SK-N-SH (cell line): ENCODE measurements around the gene MAST4. TPM values are rescaled to one million over a fixed set of nuclear protein-coding genes. Genes with fewer than 3 reads are reported as not detected.

Source experiments
- CTCF ChIA-PET: fragments of 300-600, 350-600 bp; formaldehyde crosslinking; extraction: SDS; loops from one replicate; lab custom pipeline; 2021; lab: Yijun Ruan, JAX
- POLR2A ChIA-PET: fragments of 350-600 bp; sonication (Branson Sonifier 250); formaldehyde crosslinking; extraction: SDS; loops from one replicate; lab custom pipeline; 2020; ENCODE audit warnings: antibody characterized with exemption, inconsistent platforms; lab: Yijun Ruan, JAX
- DNase-seq: peaks from one replicate; pipeline ENCODE4 v3.0.0; 2012
- H2AFZ ChIP-seq: fragments of 200-600 bp; sonication (generic); 2 replicates; pipeline ENCODE4 v1.8.1; 2016; ENCODE audit warnings: antibody characterized with exemption, mild to moderate bottlenecking, low read depth
- H3F3A ChIP-seq: fragments of 200-600 bp; sonication (generic); replicated peaks from 2 replicates; pipeline ENCODE3; 2016; ENCODE audit warnings: antibody characterized with exemption, mild to moderate bottlenecking; ENCODE audit not compliant: insufficient read depth
- H3K27ac ChIP-seq, 2 experiments: fragments of 200-500 bp in 1 of 2; fragments of 200-600 bp in 1 of 2; sonication (Bioruptor generic) in 1 of 2; sonication (generic), shearing (Covaris generic) in 1 of 2; 2 replicates each; pipeline versions ENCODE4 v1.5.1 to v1.6.1; 2014 to 2016; ENCODE audit warnings: low read depth in 2 of 2, inconsistent platforms in 1 of 2, low read length in 1 of 2, mild to moderate bottlenecking in 1 of 2, mixed read lengths in 1 of 2
- H3K27me3 ChIP-seq: fragments of 200-600 bp; sonication (generic), shearing (Covaris generic); 2 replicates; pipeline ENCODE4 v1.6.1; 2016; ENCODE audit warnings: mixed run types; ENCODE audit not compliant: insufficient read depth
- H3K36me3 ChIP-seq, 2 experiments: fragments of 200-500 bp in 1 of 2; fragments of 200-600 bp in 1 of 2; sonication (Bioruptor generic) in 1 of 2; sonication (generic) in 1 of 2; replicated peaks in 1 of 2; 2 replicates each; pipeline versions ENCODE3 to v1.5.1; 2014 to 2016; ENCODE audit warnings: low read length in 1 of 2, mild to moderate bottlenecking in 1 of 2; ENCODE audit not compliant: insufficient read depth in 2 of 2, control insufficient read depth in 1 of 2
- H3K4me1 ChIP-seq, 2 experiments: fragments of 200-500 bp in 1 of 2; fragments of 200-600 bp in 1 of 2; sonication (Bioruptor generic) in 1 of 2; sonication (generic), shearing (Covaris generic) in 1 of 2; 2 replicates each; pipeline versions ENCODE4 v1.5.1 to v1.6.1; 2014 to 2016; ENCODE audit warnings: low read depth in 1 of 2, low read length in 1 of 2, mixed run types in 1 of 2; ENCODE audit not compliant: insufficient read depth in 2 of 2, control insufficient read depth in 1 of 2
- H3K4me2 ChIP-seq: fragments of 200-600 bp; sonication (generic), shearing (Covaris generic); 2 replicates; pipeline ENCODE4 v1.6.1; 2017; ENCODE audit warnings: mixed run types
- H3K4me3 ChIP-seq, 2 experiments: fragments of 200-500 bp in 1 of 2; fragments of 200-600 bp in 1 of 2; sonication (Bioruptor generic) in 1 of 2; sonication (generic), shearing (Covaris generic) in 1 of 2; 2 replicates each; pipeline versions ENCODE4 v1.5.1 to v1.8.1; 2014 to 2016; ENCODE audit warnings: low read depth in 2 of 2, inconsistent platforms in 1 of 2, low read length in 1 of 2, mild to moderate bottlenecking in 1 of 2, mixed read lengths in 1 of 2, moderate library complexity in 1 of 2
- H3K79me2 ChIP-seq: fragments of 200-600 bp; sonication (generic); 2 replicates; pipeline ENCODE4 v1.8.1; 2017; ENCODE audit warnings: mild to moderate bottlenecking; ENCODE audit not compliant: insufficient read depth
- H3K9ac ChIP-seq: fragments of 200-600 bp; sonication (generic); 2 replicates; pipeline ENCODE4 v1.6.1; 2017; ENCODE audit warnings: mixed run types
- H3K9me2 ChIP-seq: fragments of 200-600 bp; sonication (generic); 2 replicates; pipeline ENCODE4 v1.6.1; 2017; ENCODE audit warnings: mixed run types
- H3K9me3 ChIP-seq: fragments of 200-600 bp; sonication (generic); 2 replicates; pipeline ENCODE4 v1.6.1; 2017; ENCODE audit warnings: mixed run types, mild to moderate bottlenecking, moderate library complexity
- H4K20me1 ChIP-seq: fragments of 200-600 bp; sonication (generic); 2 replicates; pipeline ENCODE4 v1.6.1; 2017; ENCODE audit warnings: mild to moderate bottlenecking, mixed run types; ENCODE audit not compliant: insufficient read depth
- CTCF ChIP-seq: fragments of 200-600 bp; sonication (generic); IDR thresholded peaks from 2 replicates; pipeline ENCODE4 v1.6.1; 2017; ENCODE audit warnings: antibody characterized with exemption, mild to moderate bottlenecking, moderate library complexity
- ELF1 ChIP-seq: IDR thresholded peaks from 2 replicates; pipeline ENCODE4 v1.4.0; 2012
- EP300 ChIP-seq, 2 experiments: IDR thresholded peaks; 2 replicates each; pipeline versions ENCODE4 v1.4.0 to v1.6.1; 2012; ENCODE audit warnings: borderline replicate concordance in 1 of 2, low read depth in 1 of 2, low read length in 1 of 2
- EZH2phosphoT487 ChIP-seq: fragments of 200-600 bp; sonication (generic); IDR thresholded peaks from 2 replicates; pipeline ENCODE4 v1.6.1; 2017; ENCODE audit warnings: low read depth, mixed run types, mild to moderate bottlenecking, antibody characterized with exemption, moderate library complexity, borderline replicate concordance
- FOXJ3 ChIP-seq: sonication (generic); formaldehyde crosslinking; IDR thresholded peaks from 2 replicates; pipeline ENCODE4 v1.5.1; 2020; ENCODE audit warnings: mild to moderate bottlenecking, missing genetic modification reagents
- GATA2 ChIP-seq: sonication (generic); formaldehyde crosslinking; IDR thresholded peaks from 2 replicates; pipeline ENCODE4 v1.5.0; 2020; ENCODE audit warnings: mild to moderate bottlenecking, missing genetic modification reagents
- IRF3 ChIP-seq: fragments of 150-350 bp; IDR thresholded peaks from 2 replicates; pipeline ENCODE4 v1.6.1; 2016; ENCODE audit warnings: mild to moderate bottlenecking, low read depth, low read length
- JUND ChIP-seq: IDR thresholded peaks from 2 replicates; pipeline ENCODE4 v1.4.0; 2012
- MEF2A ChIP-seq: IDR thresholded peaks from 2 replicates; pipeline ENCODE4 v1.4.0; 2012; ENCODE audit warnings: low read depth, borderline replicate concordance
- NFIC ChIP-seq: IDR thresholded peaks from 2 replicates; pipeline ENCODE4 v1.4.0; 2012; ENCODE audit warnings: borderline replicate concordance
- PBX3 ChIP-seq: IDR thresholded peaks from 2 replicates; pipeline ENCODE4; 2012
- POLR2AphosphoS5 ChIP-seq: IDR thresholded peaks from 2 replicates; pipeline ENCODE4 v1.6.1; 2012; ENCODE audit warnings: low read depth, low read length
- REST ChIP-seq: IDR thresholded peaks from 2 replicates; pipeline ENCODE4 v1.6.1; 2012; ENCODE audit warnings: mild to moderate bottlenecking, low read depth, low read length, moderate library complexity
- USF2 ChIP-seq: fragments of 150-350 bp; IDR thresholded peaks from 2 replicates; pipeline ENCODE4 v1.6.1; 2017; ENCODE audit warnings: antibody characterized with exemption, low read length, low read depth, borderline replicate concordance
- WGBS: methylation state at CpG from one replicate; pipeline ENCODE4 v1.1.6; 2017; ENCODE audit warnings: low lambda C conversion rate; 5-methylcytosine and 5-hydroxymethylcytosine counted together
- polyA plus RNA-seq, 3 experiments: library from polyadenylated mRNA; depleted of rRNA; stranded (reverse); fragments of >200 nt; gene quantifications; 2 replicates each; pipeline ENCODE4 v1.2.3, GENCODE V29; 2012

MAST4 gene
- polyA plus RNA-seq, 1 of the 3 experiments (the other 2 are of a cell fraction) = 2.2 TPM

GRCh38 chr5:67140413-67140812, 544.2 kb downstream of the MAST4 start:
- H3K4me2 ChIP-seq = no peak overlapping the region
- H3K79me2 ChIP-seq = no peaks in the 10 kb centered on the region
- H4K20me1 ChIP-seq = no peaks in the 10 kb centered on the region
- H3K9me3 ChIP-seq = no peaks in the 10 kb centered on the region
- TF ChIP-seq GATA2 (no peak), ELF1 (no peak), FOXJ3 (no peak), IRF3 (no peak), POLR2AphosphoS5 (no peak), EZH2phosphoT487 (no peak), MEF2A (no peak), JUND (no peak), EP300 (IDR thresholded peaks at IDR 0.05; ENCODE audit: borderline replicate concordance in 1 of 2, low read depth in 1 of 2, low read length in 1 of 2) (no peak), PBX3 (no peak), NFIC (no peak), CTCF (no peak), REST (no peak), USF2 (no peak)
- no peak overlapping the region for H3K4me3 ChIP-seq
- POLR2A ChIA-PET = no interaction called here
- no peak overlapping the region for H2AFZ ChIP-seq
- CTCF ChIA-PET = interaction anchor here (0.9 to 4.1 kb wide), 2 partner anchors 10 to 16 kb away, joined by 3 to 20 read pairs; no protein-coding TSS in a partner anchor
- H3K9ac ChIP-seq = no peak overlapping the region
- no peaks in the 10 kb centered on the region for H3K9me2 ChIP-seq
- H3K36me3 ChIP-seq = peaks cover 0 to 39% of the 10 kb centered on the region in 2 experiments
- no peaks in the 10 kb centered on the region for H3F3A ChIP-seq
- no peak for DNase-seq
- H3K4me1 ChIP-seq = no peaks in the 10 kb centered on the region
- no peaks in the 10 kb centered on the region for H3K27me3 ChIP-seq
- no peak overlapping the region for H3K27ac ChIP-seq
- 87% methylated on average over 4 of the region's 4 CpGs for WGBS
